Omental fat pad (tissue), 4 donors: ENCODE data around the gene FAM78B. TPM values are rescaled to one million over a fixed set of nuclear protein-coding genes. Genes with fewer than 3 reads are reported as not detected.

Source experiments
- ATAC-seq: fragments of 150-250 bp; one replicate; pipeline ENCODE4 v1.9.1; 2016; ENCODE audit warnings: mild to moderate bottlenecking, moderate library complexity; ENCODE audit not compliant: low FRiP score
- DNase-seq: peaks from one replicate; pipeline ENCODE4 v3.0.0-alpha.2; 2019; ENCODE audit warnings: low spot score
- total RNA-seq, 4 donors: library from RNA; depleted of rRNA; stranded (reverse); fragments of >200 nt; gene quantifications; one replicate each; pipeline ENCODE4 v1.1.0, GENCODE V29; 2016
- TF ChIP-seq, protein P1 (sequence below), 3 donors: fragments of 450-650 bp; IDR thresholded peaks; one replicate each; pipeline ENCODE4 v1.5.1; 2016 to 2017; ENCODE audit warnings: antibody characterized with exemption in 3 of 3, mild to moderate bottlenecking in 3 of 3, moderate library complexity in 2 of 3

FAM78B gene
- total RNA-seq, 4 donors from 2014 or later = 1.1 to 2.0 (median 1.5) TPM

DNA sequence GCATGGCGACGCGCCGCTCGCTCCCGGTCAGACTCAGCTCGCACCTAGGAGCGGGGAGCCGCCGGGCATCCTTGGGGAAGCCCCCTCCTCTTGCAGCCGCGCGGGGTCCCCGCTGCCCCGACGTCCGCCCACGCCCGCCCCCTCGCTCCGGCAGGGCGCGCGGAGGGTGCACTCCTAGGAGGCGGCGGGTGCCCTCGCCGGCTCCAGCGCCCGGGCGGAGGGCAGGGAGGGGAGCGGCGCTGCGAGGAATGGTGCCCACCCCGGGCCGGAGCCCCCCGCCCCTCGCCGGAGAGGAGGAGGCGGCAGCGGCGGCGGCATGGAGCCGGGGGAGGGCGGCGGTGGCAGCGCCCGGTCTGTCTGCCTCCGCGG, 488 bp downstream of the FAM78B start:
- TF ChIP-seq, protein P1, sequence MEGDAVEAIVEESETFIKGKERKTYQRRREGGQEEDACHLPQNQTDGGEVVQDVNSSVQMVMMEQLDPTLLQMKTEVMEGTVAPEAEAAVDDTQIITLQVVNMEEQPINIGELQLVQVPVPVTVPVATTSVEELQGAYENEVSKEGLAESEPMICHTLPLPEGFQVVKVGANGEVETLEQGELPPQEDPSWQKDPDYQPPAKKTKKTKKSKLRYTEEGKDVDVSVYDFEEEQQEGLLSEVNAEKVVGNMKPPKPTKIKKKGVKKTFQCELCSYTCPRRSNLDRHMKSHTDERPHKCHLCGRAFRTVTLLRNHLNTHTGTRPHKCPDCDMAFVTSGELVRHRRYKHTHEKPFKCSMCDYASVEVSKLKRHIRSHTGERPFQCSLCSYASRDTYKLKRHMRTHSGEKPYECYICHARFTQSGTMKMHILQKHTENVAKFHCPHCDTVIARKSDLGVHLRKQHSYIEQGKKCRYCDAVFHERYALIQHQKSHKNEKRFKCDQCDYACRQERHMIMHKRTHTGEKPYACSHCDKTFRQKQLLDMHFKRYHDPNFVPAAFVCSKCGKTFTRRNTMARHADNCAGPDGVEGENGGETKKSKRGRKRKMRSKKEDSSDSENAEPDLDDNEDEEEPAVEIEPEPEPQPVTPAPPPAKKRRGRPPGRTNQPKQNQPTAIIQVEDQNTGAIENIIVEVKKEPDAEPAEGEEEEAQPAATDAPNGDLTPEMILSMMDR (IDR thresholded peaks at IDR 0.05) = no peak
- ATAC-seq = peak; percentile 8
- no peak for DNase-seq

DNA sequence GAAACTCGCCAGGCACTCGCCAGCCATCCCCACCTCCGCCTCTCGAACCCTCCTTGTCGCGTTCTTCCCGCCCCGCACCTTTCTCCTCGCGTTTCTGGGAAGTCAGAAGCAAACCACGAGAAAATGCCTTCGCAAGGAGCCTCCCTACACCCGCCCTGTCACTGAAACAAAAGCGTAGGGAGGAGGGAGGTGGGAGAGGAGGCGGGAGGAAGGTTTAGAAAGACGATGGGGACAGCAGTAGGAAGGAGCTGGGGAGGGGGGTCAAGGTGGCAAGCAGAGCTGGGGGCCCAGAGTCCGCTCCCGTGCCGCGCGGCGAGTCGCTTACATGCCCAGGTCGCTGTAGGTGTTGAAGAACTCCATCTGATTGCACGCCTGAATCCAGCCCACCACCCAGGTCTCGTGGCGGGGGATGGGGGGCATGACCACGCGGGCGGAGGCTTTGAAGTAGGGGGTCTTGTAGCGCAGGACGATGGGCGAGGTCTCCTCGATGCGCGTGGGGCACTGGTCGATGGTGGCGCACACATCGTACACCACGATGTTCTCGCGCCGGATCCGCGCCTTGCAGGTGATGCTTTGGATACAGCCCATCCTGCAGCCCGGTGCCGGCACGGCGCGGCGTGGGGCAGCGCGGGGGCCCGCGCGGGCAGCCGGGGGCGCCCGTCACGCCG, 1.0 kb downstream of the FAM78B start:
- no peak for DNase-seq
- TF ChIP-seq, protein P1 (IDR thresholded peaks at IDR 0.05) = no peak
- no peak for ATAC-seq

DNA sequence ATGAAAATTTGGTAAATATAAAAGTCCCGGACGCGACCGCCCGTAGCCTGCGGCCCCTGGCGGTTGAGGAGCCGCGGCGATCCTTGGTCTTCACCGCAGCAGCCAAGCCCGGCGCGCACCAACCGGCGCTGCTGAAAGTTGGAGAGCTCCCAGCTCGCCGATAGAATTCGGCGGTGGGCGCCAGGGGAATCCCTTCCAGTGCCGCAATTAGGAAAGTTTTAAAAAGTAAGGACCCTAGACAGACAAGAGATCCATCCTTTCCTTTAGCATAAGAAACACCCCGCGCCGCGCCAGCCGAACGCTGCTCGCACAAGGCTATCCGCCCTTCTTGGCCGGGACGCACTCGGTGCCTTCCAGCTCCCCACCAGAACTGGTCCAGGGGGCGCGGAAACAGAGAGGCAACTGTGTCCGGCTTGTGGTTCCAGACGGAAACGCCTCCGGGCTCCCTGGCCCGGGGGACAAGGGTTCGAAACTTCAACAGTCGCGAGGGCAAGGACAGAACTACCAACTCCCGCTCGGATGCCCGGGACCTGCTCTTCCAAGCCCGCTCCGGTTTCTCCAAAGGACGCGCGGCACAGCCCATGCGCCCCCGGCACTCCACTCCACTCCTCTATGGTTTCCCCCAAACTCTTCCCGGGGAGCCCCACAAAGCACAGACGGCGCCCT, 1.7 kb downstream of the FAM78B start:
- DNase-seq (no peak), ATAC-seq (peak; percentile 59)
- TF ChIP-seq, protein P1 (IDR thresholded peaks at IDR 0.05) = no peak

DNA sequence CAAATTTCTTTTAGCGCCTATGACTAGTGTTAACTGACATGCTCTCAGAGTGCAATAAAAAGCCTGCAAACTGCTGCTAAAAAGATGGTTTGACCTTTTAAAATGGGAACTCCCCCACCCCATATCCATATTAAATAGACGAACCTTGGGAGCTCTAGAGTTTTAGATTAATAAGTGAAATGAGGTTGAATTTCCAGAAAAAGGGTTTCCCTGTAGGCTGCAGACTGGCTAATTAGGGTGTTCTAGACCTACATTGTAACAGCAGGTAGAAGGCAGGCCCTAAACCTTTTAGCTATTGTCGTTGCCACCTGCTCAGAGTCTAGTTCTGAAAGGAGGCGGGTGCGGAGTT, 2.2 kb downstream of the FAM78B start:
- no peak for DNase-seq
- TF ChIP-seq, protein P1 (IDR thresholded peaks at IDR 0.05) = no peak
- no peak for ATAC-seq

DNA sequence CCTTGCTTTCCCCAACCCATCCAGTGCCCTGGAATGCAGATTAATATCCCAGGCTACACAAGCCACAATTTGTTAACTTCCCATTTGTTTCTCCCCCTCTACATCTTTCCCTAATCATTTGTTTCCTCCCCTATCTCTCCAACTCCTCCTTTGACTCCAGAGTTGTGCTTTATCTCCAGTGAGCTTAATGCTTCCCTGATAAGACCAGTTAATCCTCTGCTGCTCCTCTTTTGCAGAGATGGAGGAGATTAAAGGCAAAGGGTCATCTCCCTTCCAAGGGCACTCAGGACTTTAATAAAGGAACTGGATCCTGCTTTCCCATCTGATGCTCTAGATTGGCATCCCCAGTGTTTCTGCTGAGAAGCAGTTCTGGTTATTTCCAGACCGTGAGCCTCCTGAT, 7.1 kb downstream of the FAM78B start:
- ATAC-seq = no peak
- TF ChIP-seq, protein P1 (IDR thresholded peaks at IDR 0.05) = no peak
- DNase-seq = no peak

DNA sequence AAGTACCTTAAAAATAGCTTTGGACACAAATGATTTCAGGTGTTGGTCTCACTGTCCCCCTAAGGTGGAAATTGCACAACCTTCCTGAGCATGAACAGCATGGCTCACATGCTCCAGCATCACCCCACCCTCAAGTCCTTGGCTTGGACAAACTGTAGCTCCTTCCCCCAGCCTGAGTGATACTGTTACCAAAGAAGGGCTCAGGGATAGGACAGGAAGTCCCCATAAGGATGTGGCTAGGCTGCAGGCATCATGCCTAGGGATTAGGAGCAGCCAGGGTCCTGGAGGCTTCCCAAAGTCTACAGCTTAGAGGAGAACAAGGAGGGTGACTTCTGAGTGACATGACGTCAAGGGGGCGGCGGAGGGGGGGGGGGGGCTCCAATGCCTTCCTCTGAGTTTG, 10.1 kb downstream of the FAM78B start:
- ATAC-seq (no peak), DNase-seq (no peak)
- TF ChIP-seq, protein P1 (IDR thresholded peaks at IDR 0.05) = no peak

DNA sequence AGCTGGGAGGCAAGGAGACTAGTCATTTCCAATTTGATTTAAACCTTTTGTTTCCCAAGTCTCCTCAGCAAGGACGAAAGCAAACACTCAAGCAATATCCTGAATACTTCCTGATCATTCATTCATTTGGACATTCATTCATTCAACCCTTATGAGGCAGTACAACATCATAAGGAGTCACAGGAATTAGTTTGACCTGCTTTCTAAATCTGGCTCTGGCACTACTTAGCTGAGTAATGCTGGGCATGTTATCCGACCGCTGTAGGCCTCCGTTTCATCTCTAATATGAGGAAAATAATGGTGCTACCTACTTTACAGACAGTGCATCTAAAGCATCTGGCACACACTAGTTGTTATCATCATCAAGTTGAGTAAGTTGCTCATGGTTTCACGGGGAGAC, 11.7 kb downstream of the FAM78B start:
- DNase-seq (no peak), ATAC-seq (no peak)
- TF ChIP-seq, protein P1 (IDR thresholded peaks at IDR 0.05) = no peak
